ENCODE data around the gene PF4V1.

The PF4V1 gene

DNA sequence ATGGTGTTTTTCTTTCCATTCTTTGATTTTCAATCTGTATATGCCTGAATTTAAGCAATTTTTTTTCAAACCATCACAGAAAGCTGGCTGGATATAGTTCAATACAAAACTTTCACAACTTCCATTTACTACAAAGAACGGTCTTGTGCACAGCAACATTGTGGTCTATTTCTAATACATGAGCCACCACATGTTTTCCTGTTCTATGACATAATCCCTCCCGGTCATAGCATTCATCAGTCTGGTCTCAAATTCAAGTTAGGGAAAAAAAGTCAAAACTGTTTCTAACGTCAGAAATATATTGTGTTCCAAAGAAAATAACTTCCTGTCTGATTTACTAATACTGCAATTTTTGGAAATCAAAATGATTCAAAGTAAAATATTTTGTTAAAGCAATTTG, 24.1 kb upstream of the PF4V1 start:
- H3K36me3 ChIP-seq (ENCODE audit: control insufficient read depth, insufficient read depth, low read length): no peaks in the 10 kb centered on the region
- no peaks in the 10 kb centered on the region for H3K27me3 ChIP-seq (ENCODE audit: control insufficient read depth, insufficient read depth, low read length)
- no peaks in the 10 kb centered on the region for H3K4me1 ChIP-seq (ENCODE audit: control insufficient read depth, insufficient read depth, low read length)
- peaks cover 7% of the 10 kb centered on the region; the same call in 1 of the 2 replicates for H3K9me3 ChIP-seq (ENCODE audit: control insufficient read depth, insufficient read depth, low read depth, low read length)
- no peak overlapping the region for H3K27ac ChIP-seq (ENCODE audit: low read depth, low read length)
- H3K4me3 ChIP-seq (ENCODE audit: low read depth, low read length): no peak overlapping the region
- H3K9ac ChIP-seq (ENCODE audit: low read length): no peak overlapping the region

DNA sequence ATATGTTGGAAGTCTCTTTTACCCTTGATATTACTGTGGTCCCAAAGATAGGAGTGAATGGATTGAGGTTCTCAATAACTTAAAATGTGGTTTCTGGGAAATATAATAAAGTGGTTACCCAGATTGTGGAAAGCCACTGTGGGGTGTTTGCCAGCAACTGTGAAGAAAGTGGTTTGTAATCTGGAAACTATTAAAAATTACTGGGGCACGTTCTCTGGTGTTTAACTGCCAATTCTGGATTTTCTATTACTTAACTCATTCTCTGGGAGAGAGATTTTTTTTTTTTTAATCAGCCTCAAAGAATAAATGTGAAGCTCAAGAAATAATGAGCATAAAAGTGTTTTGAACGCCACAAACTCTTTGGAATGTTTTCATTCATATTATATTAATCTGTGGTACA, 21.5 kb upstream of the PF4V1 start:
- no peaks in the 10 kb centered on the region for H3K36me3 ChIP-seq (ENCODE audit: control insufficient read depth, insufficient read depth, low read length)
- peaks cover 7% of the 10 kb centered on the region; the same call in 1 of the 2 replicates for H3K9me3 ChIP-seq (ENCODE audit: control insufficient read depth, insufficient read depth, low read depth, low read length)
- no peaks in the 10 kb centered on the region for H3K4me1 ChIP-seq (ENCODE audit: control insufficient read depth, insufficient read depth, low read length)
- H3K9ac ChIP-seq (ENCODE audit: low read length): no peak overlapping the region
- H3K27ac ChIP-seq (ENCODE audit: low read depth, low read length): no peak overlapping the region
- H3K4me3 ChIP-seq (ENCODE audit: low read depth, low read length): no peak overlapping the region
- peaks cover 6% of the 10 kb centered on the region for H3K27me3 ChIP-seq (ENCODE audit: control insufficient read depth, insufficient read depth, low read length)

DNA sequence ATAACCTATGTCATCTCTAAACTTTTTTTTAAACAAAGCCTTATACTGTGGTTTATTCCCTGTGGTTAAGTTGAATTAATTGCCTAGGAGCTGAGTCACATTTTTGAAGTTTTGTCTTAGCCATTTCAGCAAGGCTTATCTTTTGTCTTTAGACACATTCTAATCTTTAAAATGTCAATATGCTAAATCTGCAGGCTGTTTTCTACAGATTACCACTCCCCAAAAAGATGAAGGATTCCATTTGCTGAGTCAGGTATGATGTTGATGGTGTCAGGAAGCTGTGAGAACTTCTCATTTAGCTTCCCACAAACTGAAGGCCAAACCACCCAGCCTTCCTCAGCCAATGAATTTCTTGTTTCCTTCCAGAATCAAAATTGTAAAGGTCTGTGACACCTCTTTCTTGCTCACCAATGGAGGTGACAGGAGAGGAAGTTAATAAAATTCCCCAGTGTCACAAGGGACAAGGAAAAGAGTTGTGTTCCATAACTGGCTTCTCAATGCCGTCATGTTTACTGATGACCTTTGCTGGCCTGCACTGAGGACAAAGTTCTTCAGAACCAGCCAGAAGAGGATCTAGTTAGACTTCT, 20.4 kb upstream of the PF4V1 start:
- no peak overlapping the region for H3K27ac ChIP-seq (ENCODE audit: low read depth, low read length)
- H3K4me1 ChIP-seq (ENCODE audit: control insufficient read depth, insufficient read depth, low read length): peaks cover 3% of the 10 kb centered on the region; the same call in 1 of the 2 replicates
- peaks cover 17% of the 10 kb centered on the region for H3K27me3 ChIP-seq (ENCODE audit: control insufficient read depth, insufficient read depth, low read length)
- 0 out of 2 replicates have a peak, but pooled peaks cover 1% of the 10 kb centered on the region for H3K9me3 ChIP-seq (ENCODE audit: control insufficient read depth, insufficient read depth, low read depth, low read length)
- no peaks in the 10 kb centered on the region for H3K36me3 ChIP-seq (ENCODE audit: control insufficient read depth, insufficient read depth, low read length)
- H3K4me3 ChIP-seq (ENCODE audit: low read depth, low read length): no peak overlapping the region
- no peak overlapping the region for H3K9ac ChIP-seq (ENCODE audit: low read length)

GRCh38 chr4:73836373-73837279, 16.5 kb upstream of the PF4V1 start, which contains the start of gene CXCL6:
CXCL6 (plus strand) TSS chr4:73836678; CDS start chr4:73836751, 73 bp downstream.
- Histone ChIP-seq H3K4me3 (ENCODE audit: low read depth, low read length) (peak within 1 kb of the TSS; percentile 89), H3K9ac (ENCODE audit: low read length) (peak within 1 kb of the TSS; percentile 29), H3K9me3 (ENCODE audit: control insufficient read depth, insufficient read depth, low read depth, low read length) (no peaks in the 10 kb centered on the region), H3K4me1 (ENCODE audit: control insufficient read depth, insufficient read depth, low read length) (peaks cover 3% of the 10 kb centered on the region; the same call in 1 of the 2 replicates), H3K36me3 (ENCODE audit: control insufficient read depth, insufficient read depth, low read length) (no peaks in the 10 kb centered on the region), H3K27ac (ENCODE audit: low read depth, low read length) (no peak within 1 kb of the TSS), H3K27me3 (ENCODE audit: control insufficient read depth, insufficient read depth, low read length) (peaks cover 30% of the 10 kb centered on the region)

DNA sequence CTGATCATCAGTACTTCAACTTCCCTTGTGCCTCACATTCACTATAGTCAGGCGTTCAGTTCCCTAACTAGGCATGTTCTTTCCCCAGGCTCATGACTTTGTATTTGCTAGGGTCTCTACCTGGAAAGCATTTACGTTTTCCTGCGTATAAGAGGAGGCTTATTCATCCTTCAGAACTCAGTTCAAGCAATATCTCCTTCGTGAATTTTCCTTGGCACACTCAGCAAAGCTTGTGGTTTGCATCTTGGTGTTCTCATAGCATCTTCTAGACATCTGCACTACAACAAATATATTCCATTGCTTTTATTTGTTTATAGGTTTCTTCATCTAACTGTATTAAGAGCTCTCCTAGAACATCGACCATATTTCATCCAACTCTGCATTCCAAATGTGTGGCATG, 14.0 kb upstream of the PF4V1 start:
- Histone ChIP-seq H3K27me3 (ENCODE audit: control insufficient read depth, insufficient read depth, low read length) (peaks cover 30% of the 10 kb centered on the region), H3K4me1 (ENCODE audit: control insufficient read depth, insufficient read depth, low read length) (peaks cover 3% of the 10 kb centered on the region; the same call in 1 of the 2 replicates), H3K9me3 (ENCODE audit: control insufficient read depth, insufficient read depth, low read depth, low read length) (no peaks in the 10 kb centered on the region), H3K9ac (ENCODE audit: low read length) (no peak overlapping the region), H3K4me3 (ENCODE audit: low read depth, low read length) (no peak overlapping the region), H3K27ac (ENCODE audit: low read depth, low read length) (no peak overlapping the region), H3K36me3 (ENCODE audit: control insufficient read depth, insufficient read depth, low read length) (no peaks in the 10 kb centered on the region)

DNA sequence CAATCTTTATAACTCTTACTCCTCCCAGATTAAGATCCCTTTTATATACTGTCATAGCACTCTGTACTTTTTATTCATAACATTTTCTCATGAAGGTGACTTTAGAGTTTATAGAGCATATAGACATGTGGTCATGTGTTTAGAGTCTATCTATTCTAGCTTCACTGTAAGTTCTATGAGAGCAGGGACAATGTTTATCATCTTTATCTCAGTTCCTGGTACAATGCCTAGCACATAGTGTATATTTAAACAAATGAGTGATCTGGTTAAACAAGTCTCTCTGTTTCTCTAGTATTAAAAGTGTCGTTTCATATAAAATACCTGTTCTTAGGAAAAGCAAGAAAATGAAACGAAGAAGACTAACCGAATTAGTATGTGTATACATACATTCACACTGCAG, 13.4 kb upstream of the PF4V1 start:
- Histone ChIP-seq H3K36me3 (ENCODE audit: control insufficient read depth, insufficient read depth, low read length) (no peaks in the 10 kb centered on the region), H3K27me3 (ENCODE audit: control insufficient read depth, insufficient read depth, low read length) (peaks cover 30% of the 10 kb centered on the region), H3K27ac (ENCODE audit: low read depth, low read length) (no peak overlapping the region), H3K4me3 (ENCODE audit: low read depth, low read length) (no peak overlapping the region), H3K9ac (ENCODE audit: low read length) (no peak overlapping the region), H3K4me1 (ENCODE audit: control insufficient read depth, insufficient read depth, low read length) (peaks cover 3% of the 10 kb centered on the region; the same call in 1 of the 2 replicates), H3K9me3 (ENCODE audit: control insufficient read depth, insufficient read depth, low read depth, low read length) (no peaks in the 10 kb centered on the region)

DNA sequence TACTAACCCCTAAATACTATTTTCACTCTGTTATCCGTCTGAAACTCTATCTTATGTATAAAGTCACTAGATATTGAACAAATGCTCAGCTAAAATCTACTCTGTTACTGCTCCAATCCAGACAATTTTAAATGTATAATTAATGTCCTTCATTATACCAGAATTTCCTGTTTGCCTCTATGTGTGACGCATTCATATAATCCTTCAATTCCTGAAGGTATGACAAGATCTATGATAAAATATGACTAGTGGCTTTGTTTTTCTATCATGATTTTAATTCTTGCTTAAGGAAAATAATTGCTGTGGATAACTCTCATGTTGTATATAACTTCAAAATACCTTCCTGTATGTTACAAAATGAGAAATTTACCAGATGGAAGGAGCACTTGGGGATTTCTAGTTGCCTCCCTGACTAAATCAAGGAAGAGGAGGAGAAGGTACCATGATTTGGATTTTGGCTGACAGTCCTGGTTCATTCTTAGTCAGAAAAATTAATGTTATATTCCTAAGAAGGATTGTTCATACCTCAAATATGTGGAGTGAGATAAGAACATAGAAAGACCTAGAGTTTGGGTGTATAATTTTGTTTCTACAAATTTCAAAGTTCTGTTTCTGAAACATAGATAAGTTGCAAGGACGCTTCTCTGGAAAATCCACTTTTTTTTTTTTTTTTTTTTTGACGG, 11.7 kb upstream of the PF4V1 start:
- H3K9ac ChIP-seq (ENCODE audit: low read length): no peak overlapping the region
- H3K4me3 ChIP-seq (ENCODE audit: low read depth, low read length): no peak overlapping the region
- no peaks in the 10 kb centered on the region for H3K36me3 ChIP-seq (ENCODE audit: control insufficient read depth, insufficient read depth, low read length)
- H3K27ac ChIP-seq (ENCODE audit: low read depth, low read length): no peak overlapping the region
- no peaks in the 10 kb centered on the region for H3K9me3 ChIP-seq (ENCODE audit: control insufficient read depth, insufficient read depth, low read depth, low read length)
- H3K27me3 ChIP-seq (ENCODE audit: control insufficient read depth, insufficient read depth, low read length): peaks cover 27% of the 10 kb centered on the region
- H3K4me1 ChIP-seq (ENCODE audit: control insufficient read depth, insufficient read depth, low read length): peaks cover 3% of the 10 kb centered on the region; the same call in 1 of the 2 replicates

DNA sequence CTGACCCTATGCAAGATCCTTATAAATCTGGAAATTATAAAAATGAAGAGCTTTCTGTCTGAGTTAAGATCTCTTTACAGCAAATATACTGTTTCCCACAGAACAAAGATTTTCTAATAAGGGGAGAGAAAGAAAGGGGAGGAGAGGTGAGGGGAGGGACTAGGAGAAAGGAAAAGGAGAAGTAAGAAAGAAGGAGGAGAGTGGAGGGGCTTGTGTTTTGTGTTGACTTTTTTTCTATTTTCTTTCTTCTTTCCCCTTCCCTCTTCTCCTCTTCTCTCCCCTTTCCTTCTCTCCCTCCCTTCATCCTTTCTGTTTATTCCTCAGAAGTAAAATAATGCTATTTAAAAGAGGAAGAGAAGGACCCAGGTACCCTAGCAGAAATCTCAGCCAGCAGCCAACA, 10.4 kb upstream of the PF4V1 start:
- Histone ChIP-seq H3K9me3 (ENCODE audit: control insufficient read depth, insufficient read depth, low read depth, low read length) (no peaks in the 10 kb centered on the region), H3K4me1 (ENCODE audit: control insufficient read depth, insufficient read depth, low read length) (no peaks in the 10 kb centered on the region), H3K9ac (ENCODE audit: low read length) (no peak overlapping the region), H3K4me3 (ENCODE audit: low read depth, low read length) (no peak overlapping the region), H3K27me3 (ENCODE audit: control insufficient read depth, insufficient read depth, low read length) (peaks cover 14% of the 10 kb centered on the region), H3K36me3 (ENCODE audit: control insufficient read depth, insufficient read depth, low read length) (no peaks in the 10 kb centered on the region), H3K27ac (ENCODE audit: low read depth, low read length) (no peak overlapping the region)

GRCh38 chr4:73843369-73843768, 9.7 kb upstream of the PF4V1 start:
- Histone ChIP-seq H3K9ac (ENCODE audit: low read length) (no peak overlapping the region), H3K27me3 (ENCODE audit: control insufficient read depth, insufficient read depth, low read length) (peaks cover 7% of the 10 kb centered on the region), H3K27ac (ENCODE audit: low read depth, low read length) (no peak overlapping the region), H3K4me1 (ENCODE audit: control insufficient read depth, insufficient read depth, low read length) (no peaks in the 10 kb centered on the region), H3K36me3 (ENCODE audit: control insufficient read depth, insufficient read depth, low read length) (no peaks in the 10 kb centered on the region), H3K4me3 (ENCODE audit: low read depth, low read length) (no peak overlapping the region), H3K9me3 (ENCODE audit: control insufficient read depth, insufficient read depth, low read depth, low read length) (no peaks in the 10 kb centered on the region)

GRCh38 chr4:73844345-73844744, 8.8 kb upstream of the PF4V1 start:
- Histone ChIP-seq H3K4me1 (ENCODE audit: control insufficient read depth, insufficient read depth, low read length) (no peaks in the 10 kb centered on the region), H3K9ac (ENCODE audit: low read length) (no peak overlapping the region), H3K27me3 (ENCODE audit: control insufficient read depth, insufficient read depth, low read length) (no peaks in the 10 kb centered on the region; the same call in 1 of the 2 replicates), H3K36me3 (ENCODE audit: control insufficient read depth, insufficient read depth, low read length) (no peaks in the 10 kb centered on the region), H3K27ac (ENCODE audit: low read depth, low read length) (no peak overlapping the region), H3K9me3 (ENCODE audit: control insufficient read depth, insufficient read depth, low read depth, low read length) (no peaks in the 10 kb centered on the region), H3K4me3 (ENCODE audit: low read depth, low read length) (no peak overlapping the region)

DNA sequence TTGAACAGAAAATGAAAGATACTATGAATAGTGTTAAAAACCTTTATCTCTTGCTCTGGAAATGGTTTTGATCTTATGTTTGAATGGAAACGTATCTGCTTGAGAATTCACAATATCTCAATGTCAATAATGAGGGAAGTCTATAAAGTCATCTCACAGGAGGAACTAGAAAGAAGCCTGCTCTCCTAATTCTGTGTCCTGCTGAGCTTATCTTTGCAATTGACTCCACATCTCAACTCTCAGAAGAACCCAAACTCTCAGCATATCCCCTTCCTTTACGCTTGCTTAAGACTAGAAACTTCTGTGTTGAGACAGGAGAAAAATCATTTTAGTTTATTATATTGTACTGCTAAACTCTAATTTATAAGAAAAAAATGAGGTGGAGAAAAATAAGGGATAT, 8.3 kb upstream of the PF4V1 start:
- Histone ChIP-seq H3K4me1 (ENCODE audit: control insufficient read depth, insufficient read depth, low read length) (no peaks in the 10 kb centered on the region), H3K36me3 (ENCODE audit: control insufficient read depth, insufficient read depth, low read length) (no peaks in the 10 kb centered on the region), H3K9me3 (ENCODE audit: control insufficient read depth, insufficient read depth, low read depth, low read length) (no peaks in the 10 kb centered on the region), H3K4me3 (ENCODE audit: low read depth, low read length) (no peak overlapping the region), H3K27me3 (ENCODE audit: control insufficient read depth, insufficient read depth, low read length) (no peaks in the 10 kb centered on the region), H3K9ac (ENCODE audit: low read length) (no peak overlapping the region), H3K27ac (ENCODE audit: low read depth, low read length) (no peak overlapping the region)
